ENCODE results near the gene CEP89. TPM values are rescaled to one million over a fixed set of nuclear protein-coding genes. Genes with fewer than 3 reads are reported as not detected.
A peak's percentile ranks its signal among the peaks of the same experiment; 100 is the strongest.

The CEP89 gene
- total and polyA plus RNA-seq, 2 donors (not counting 1 experiment from before 2014, with no cell fraction given) = 6.3 to 13.8 TPM

DNA sequence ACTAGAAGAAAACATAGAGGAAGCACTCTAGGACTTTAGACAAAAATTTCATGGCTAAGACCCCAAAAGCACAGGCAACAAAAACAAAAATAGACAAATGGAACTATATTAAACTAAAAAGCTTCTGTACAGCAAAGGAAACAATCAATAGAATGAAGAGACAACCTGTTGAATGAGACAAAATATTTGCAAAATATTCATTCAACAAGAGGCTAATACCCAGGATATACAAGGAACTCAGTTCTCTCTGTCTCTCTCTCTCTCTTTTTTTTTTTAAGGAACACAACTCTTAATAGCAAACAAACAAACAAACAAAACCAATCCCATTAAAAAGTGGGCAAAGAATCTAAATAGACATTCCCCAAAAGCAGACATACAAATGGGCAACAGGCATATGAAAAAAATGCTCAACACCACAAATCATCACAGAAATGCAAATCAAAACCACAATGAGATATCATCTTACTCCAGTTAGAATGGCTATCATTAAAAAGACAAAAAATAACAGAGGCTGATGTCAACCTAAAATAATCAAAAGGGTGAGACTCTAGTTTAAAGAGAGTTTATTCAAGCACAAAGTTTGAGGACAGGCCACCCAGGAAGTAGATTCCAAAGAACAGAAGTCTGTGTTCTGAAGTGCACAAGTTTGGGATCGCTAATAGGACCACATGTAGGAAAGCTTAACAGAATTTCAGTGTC lies 75.1 kb downstream of the CEP89 start:
- H4K20me1 ChIP-seq (ENCODE audit: control insufficient read depth, extremely low read depth, insufficient read depth, low read length) = no peaks in the 10 kb centered on the region
- no peak for TF ChIP-seq EZH2 (IDR thresholded peaks at IDR 0.05; ENCODE audit: low read length, missing control alignments)
- TF ChIP-seq, protein P1, sequence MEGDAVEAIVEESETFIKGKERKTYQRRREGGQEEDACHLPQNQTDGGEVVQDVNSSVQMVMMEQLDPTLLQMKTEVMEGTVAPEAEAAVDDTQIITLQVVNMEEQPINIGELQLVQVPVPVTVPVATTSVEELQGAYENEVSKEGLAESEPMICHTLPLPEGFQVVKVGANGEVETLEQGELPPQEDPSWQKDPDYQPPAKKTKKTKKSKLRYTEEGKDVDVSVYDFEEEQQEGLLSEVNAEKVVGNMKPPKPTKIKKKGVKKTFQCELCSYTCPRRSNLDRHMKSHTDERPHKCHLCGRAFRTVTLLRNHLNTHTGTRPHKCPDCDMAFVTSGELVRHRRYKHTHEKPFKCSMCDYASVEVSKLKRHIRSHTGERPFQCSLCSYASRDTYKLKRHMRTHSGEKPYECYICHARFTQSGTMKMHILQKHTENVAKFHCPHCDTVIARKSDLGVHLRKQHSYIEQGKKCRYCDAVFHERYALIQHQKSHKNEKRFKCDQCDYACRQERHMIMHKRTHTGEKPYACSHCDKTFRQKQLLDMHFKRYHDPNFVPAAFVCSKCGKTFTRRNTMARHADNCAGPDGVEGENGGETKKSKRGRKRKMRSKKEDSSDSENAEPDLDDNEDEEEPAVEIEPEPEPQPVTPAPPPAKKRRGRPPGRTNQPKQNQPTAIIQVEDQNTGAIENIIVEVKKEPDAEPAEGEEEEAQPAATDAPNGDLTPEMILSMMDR (conservative IDR thresholded peaks at IDR 0.05 in 1 of 2, IDR thresholded peaks at IDR 0.05 in 1 of 2; ENCODE audit: low read depth in 1 of 2, low read length in 2 of 2) = no peak
- DNase-seq (ENCODE audit: low read depth in 2 of 2) = peak; percentile 21 to 64
- H3K36me3 ChIP-seq (ENCODE audit: control insufficient read depth, insufficient read depth, low read length) = no peaks in the 10 kb centered on the region
- H3K27me3 ChIP-seq (ENCODE audit: control insufficient read depth, insufficient read depth, low read length) = no peaks in the 10 kb centered on the region
- no peaks in the 10 kb centered on the region for H3K79me2 ChIP-seq (ENCODE audit: control insufficient read depth, insufficient read depth, low read length)
- H3K4me3 ChIP-seq (replicated peaks in 1 of 4; ENCODE audit: control extremely low read depth in 1 of 4, insufficient read depth in 1 of 4, low read depth in 3 of 4, low read length in 4 of 4) = no peak overlapping the region
- H3K4me1 ChIP-seq (ENCODE audit: control insufficient read depth, extremely low read depth, insufficient read depth, low read length) = no peaks in the 10 kb centered on the region
- no peak overlapping the region for H3K9ac ChIP-seq (ENCODE audit: insufficient read depth, low read length)
- H3K9me3 ChIP-seq (ENCODE audit: control insufficient read depth, insufficient read depth, low read depth, low read length) = no peaks in the 10 kb centered on the region
- no peak overlapping the region for H2AFZ ChIP-seq (ENCODE audit: low read length)
- H3K4me2 ChIP-seq (ENCODE audit: extremely low read depth, insufficient read depth, low read length) = no peak overlapping the region
- H3K27ac ChIP-seq (ENCODE audit: insufficient read depth, low read length) = no peak overlapping the region

DNA sequence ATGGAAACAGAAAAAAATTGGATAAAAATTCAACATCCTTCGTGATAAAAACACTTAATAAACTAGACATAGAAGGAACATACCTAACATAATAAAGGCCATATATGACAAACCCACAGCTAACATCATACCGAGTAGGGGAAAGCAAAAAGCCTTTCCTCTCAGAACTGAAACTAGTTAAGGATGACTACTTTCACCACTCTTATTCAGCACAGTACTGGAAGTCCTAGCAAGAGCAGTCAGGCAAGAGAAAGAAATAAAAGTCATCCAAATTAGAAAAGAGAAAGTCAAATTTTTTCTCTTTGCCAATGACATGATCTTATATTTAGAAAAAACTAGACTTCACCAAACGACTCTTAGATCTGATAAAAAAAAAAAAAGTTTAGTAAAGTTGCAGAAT lies 76.4 kb downstream of the CEP89 start:
- Histone ChIP-seq H3K4me3 (replicated peaks in 1 of 4; ENCODE audit: control extremely low read depth in 1 of 4, insufficient read depth in 1 of 4, low read depth in 3 of 4, low read length in 4 of 4) (no peak overlapping the region), H3K4me1 (ENCODE audit: control insufficient read depth, extremely low read depth, insufficient read depth, low read length) (no peaks in the 10 kb centered on the region), H3K27ac (ENCODE audit: insufficient read depth, low read length) (no peak overlapping the region), H3K79me2 (ENCODE audit: control insufficient read depth, insufficient read depth, low read length) (no peaks in the 10 kb centered on the region), H3K9ac (ENCODE audit: insufficient read depth, low read length) (no peak overlapping the region), H2AFZ (ENCODE audit: low read length) (no peak overlapping the region), H3K27me3 (ENCODE audit: control insufficient read depth, insufficient read depth, low read length) (no peaks in the 10 kb centered on the region), H3K36me3 (ENCODE audit: control insufficient read depth, insufficient read depth, low read length) (no peaks in the 10 kb centered on the region), H3K4me2 (ENCODE audit: extremely low read depth, insufficient read depth, low read length) (no peak overlapping the region), H3K9me3 (ENCODE audit: control insufficient read depth, insufficient read depth, low read depth, low read length) (no peaks in the 10 kb centered on the region), H4K20me1 (ENCODE audit: control insufficient read depth, extremely low read depth, insufficient read depth, low read length) (no peaks in the 10 kb centered on the region)
- no peak for DNase-seq (ENCODE audit: low read depth in 2 of 2)
- TF ChIP-seq EZH2 (IDR thresholded peaks at IDR 0.05; ENCODE audit: low read length, missing control alignments) = no peak
- TF ChIP-seq, protein P1 (conservative IDR thresholded peaks at IDR 0.05 in 1 of 2, IDR thresholded peaks at IDR 0.05 in 1 of 2; ENCODE audit: low read depth in 1 of 2, low read length in 2 of 2) = no peak

DNA sequence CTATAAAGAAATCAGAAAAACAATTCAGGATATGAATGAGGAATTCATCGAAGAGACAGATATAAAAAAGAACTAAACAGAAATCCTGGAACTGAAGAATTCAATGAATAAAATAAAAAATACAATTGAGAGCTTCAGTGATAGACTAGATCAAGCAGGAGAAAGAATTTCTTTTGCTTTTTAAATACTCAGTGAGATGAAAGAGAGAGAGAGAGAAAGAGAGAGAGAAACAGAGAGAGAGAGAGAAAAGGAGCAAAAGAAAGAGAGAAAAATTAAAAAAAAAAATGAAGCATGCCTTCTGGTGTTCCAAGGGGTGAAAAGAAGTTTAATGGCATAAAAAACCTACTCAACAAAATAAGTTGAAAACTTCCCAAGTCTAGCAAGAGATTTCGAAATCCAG lies 80.1 kb downstream of the CEP89 start:
- no peaks in the 10 kb centered on the region for H3K27me3 ChIP-seq (ENCODE audit: control insufficient read depth, insufficient read depth, low read length)
- no peak overlapping the region for H3K9ac ChIP-seq (ENCODE audit: insufficient read depth, low read length)
- no peak overlapping the region for H3K4me2 ChIP-seq (ENCODE audit: extremely low read depth, insufficient read depth, low read length)
- H3K9me3 ChIP-seq (ENCODE audit: control insufficient read depth, insufficient read depth, low read depth, low read length) = no peaks in the 10 kb centered on the region
- H3K27ac ChIP-seq (ENCODE audit: insufficient read depth, low read length) = no peak overlapping the region
- H3K36me3 ChIP-seq (ENCODE audit: control insufficient read depth, insufficient read depth, low read length) = no peaks in the 10 kb centered on the region
- no peak for DNase-seq (ENCODE audit: low read depth in 2 of 2)
- no peak overlapping the region for H3K4me3 ChIP-seq (replicated peaks in 1 of 4; ENCODE audit: control extremely low read depth in 1 of 4, insufficient read depth in 1 of 4, low read depth in 3 of 4, low read length in 4 of 4)
- no peak overlapping the region for H2AFZ ChIP-seq (ENCODE audit: low read length)
- no peaks in the 10 kb centered on the region for H3K79me2 ChIP-seq (ENCODE audit: control insufficient read depth, insufficient read depth, low read length)
- H3K4me1 ChIP-seq (ENCODE audit: control insufficient read depth, extremely low read depth, insufficient read depth, low read length) = no peaks in the 10 kb centered on the region
- no peaks in the 10 kb centered on the region for H4K20me1 ChIP-seq (ENCODE audit: control insufficient read depth, extremely low read depth, insufficient read depth, low read length)
- TF ChIP-seq, protein P1 (conservative IDR thresholded peaks at IDR 0.05 in 1 of 2, IDR thresholded peaks at IDR 0.05 in 1 of 2; ENCODE audit: low read depth in 1 of 2, low read length in 2 of 2) = no peak
- no peak for TF ChIP-seq EZH2 (IDR thresholded peaks at IDR 0.05; ENCODE audit: low read length, missing control alignments)
